ENCODE measurements around the gene PFKL.
"Not testable (repeated sequence)": the region's sequence is repeated elsewhere in the genome, so short reads cannot be mapped to it uniquely, and the experiment has no call there.

PFKL gene

GRCh38 chr21:44279354-44280260 lies 20.2 kb upstream of the PFKL start:
- DNase-seq: no peak

DNA sequence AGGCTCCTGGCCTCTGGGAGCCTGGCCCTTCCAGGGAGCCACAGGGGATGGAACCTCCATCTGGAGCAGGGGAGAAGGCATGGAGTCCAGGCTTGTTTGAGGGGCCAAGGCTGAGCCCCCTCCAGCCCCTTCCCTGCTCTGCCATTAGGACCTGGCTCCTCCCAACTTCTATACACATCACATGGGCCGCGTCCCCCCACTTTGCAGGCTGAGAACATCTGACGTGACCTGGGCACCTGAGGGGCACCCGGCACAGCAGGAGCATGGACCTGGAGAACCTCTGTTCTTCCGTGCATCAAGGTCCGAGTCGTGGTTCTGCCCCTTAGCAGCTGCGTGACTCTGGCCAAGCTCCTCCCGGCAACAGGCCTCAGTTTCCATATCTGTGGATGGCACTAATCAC lies 18.1 kb upstream of the PFKL start:
- no peak for DNase-seq

GRCh38 chr21:44282370-44282769 lies 17.5 kb upstream of the PFKL start:
- no peak for DNase-seq

- not testable (repeated sequence) for DNase-seq
Observed at GRCh38 chr21:44283211-44283785, 16.6 kb upstream of the PFKL start.

GRCh38 chr21:44283948-44284347 lies 15.9 kb upstream of the PFKL start:
- no peak for DNase-seq

DNA sequence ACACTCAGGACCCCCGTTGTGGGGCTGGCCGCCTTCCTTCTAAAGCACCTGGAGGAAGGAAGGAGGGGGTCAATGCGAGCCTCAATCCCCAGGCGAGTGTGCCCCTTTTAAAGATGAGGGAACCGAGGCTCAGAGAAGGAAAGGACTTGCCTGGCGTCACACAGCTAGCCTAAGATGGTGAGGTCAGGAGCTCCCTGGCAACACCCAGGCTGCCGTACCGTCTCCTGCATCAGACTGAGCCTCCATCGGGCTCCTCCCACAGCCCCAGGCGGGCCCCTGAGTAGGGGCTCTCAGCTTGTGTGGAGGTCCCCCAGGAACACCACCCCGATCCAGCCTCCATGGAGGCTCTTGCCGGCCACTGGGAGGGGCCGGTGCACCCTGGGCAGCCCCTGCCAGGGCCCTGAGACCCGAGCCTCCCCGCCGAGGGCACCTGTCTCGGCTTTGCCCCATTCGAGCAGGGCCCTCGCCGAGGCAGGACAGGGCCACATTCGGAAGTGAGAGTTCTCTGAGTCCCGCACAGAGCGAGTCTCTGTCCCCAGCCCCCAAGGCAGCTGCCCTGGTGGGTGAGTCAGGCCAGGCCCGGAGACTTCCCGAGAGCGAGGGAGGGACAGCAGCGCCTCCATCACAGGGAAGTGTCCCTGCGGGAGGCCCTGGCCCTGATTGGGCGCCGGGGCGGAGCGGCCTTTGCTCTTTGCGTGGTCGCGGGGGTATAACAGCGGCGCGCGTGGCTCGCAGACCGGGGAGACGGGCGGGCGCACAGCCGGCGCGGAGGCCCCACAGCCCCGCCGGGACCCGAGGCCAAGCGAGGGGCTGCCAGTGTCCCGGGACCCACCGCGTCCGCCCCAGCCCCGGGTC lies 14.5 kb upstream of the PFKL start, which contains the start of gene AIRE:
Gene AIRE (plus strand): TSS at position 739 of the 855 bp plus-strand sequence. CDS start 131 bp downstream, outside the sequence.
- no peak for DNase-seq

DNA sequence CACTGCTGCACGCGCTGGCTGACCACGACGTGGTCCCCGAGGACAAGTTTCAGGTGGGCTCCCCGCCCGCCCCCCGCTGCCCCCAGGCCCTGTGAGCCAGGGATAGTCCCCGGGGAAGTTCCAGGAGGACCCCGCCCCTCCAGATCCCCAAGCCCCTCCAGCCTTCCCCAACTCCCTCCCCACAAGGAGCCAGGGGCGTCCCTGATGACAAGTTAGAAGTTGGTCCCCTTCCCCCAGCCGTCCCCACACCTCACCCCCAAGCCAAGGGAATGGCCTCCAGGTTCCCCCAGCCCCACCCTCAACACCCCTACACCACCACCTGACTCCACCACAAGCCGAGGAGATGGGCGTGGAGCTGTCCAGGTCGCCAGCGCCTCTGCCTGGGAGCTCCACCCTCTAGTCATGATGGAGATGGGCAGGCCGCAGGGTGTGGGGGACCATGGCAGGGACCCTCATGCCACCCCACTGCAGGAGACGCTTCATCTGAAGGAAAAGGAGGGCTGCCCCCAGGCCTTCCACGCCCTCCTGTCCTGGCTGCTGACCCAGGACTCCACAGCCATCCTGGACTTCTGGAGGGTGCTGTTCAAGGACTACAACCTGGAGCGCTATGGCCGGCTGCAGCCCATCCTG lies 13.7 kb upstream of the PFKL start:
- no peak for DNase-seq

- DNase-seq: no peak
Observed at GRCh38 chr21:44286716-44287632, 12.9 kb upstream of the PFKL start.

GRCh38 chr21:44288251-44289110 lies 11.4 kb upstream of the PFKL start:
- no peak for DNase-seq

DNA sequence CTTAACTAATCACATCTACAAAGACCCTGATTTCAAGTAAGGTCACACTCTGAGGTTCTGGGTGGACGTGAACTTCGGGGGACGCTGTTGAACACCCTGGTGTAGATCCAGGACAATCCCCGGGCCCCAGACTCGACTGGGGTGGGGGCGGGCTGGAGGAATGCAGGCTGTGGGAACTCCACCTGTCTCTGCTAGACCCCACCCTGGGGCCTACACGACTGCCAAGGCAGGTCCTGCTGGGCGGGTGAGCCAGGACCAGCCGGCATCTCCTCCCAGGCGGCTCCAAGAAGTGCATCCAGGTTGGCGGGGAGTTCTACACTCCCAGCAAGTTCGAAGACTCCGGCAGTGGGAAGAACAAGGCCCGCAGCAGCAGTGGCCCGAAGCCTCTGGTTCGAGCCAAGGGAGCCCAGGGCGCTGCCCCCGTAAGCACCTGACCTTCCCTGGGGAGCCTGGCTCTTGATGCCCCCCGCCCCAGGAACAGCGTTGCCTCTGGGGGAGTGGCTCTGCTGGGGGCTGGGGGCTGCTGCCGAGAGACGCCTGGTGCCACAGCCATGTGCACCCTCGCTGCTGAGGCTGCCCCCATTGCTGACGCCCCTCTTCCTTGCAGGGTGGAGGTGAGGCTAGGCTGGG lies 10.4 kb upstream of the PFKL start:
- no peak for DNase-seq

- DNase-seq: no peak
Observed at GRCh38 chr21:44290327-44291077, 9.4 kb upstream of the PFKL start.

DNA sequence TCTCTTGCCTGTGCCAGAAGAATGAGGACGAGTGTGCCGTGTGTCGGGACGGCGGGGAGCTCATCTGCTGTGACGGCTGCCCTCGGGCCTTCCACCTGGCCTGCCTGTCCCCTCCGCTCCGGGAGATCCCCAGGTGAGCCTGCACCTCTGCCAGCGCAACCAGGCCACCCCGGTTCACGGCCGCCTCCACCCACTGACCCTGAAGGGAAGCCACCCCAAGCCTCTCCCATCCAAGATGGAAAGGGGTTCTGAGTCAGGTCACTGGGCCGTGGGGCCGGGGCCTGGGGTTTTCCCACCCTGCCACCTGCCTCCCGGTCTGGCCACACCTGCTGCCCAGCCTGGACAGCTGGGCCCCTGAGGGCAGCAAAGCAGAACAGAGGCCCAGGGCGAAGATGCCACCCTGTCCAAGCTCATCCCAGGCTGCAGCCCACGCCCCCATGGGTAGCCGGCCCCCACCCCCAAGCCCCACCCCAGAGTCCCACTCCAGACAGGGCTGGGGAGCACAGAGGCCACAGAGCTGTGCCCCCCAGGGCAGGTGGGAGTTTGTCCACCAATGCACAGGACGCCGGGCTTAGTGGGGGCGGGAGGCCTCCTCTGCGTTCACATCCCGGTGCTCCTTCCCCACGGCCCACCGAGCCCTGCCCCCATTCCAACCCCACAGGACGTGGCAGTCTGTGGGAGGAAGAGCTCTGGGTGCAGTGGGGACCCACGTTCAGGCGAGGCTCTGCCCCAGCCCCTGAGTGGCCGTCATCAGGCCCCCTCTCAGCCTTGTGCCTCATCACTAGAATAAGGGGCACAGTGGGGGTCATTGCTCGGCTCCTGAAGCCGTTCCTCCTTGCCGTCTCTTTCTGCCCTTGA lies 8.5 kb upstream of the PFKL start:
- DNase-seq: no peak

GRCh38 chr21:44291936-44292811 lies 7.7 kb upstream of the PFKL start:
- no peak for DNase-seq

DNA sequence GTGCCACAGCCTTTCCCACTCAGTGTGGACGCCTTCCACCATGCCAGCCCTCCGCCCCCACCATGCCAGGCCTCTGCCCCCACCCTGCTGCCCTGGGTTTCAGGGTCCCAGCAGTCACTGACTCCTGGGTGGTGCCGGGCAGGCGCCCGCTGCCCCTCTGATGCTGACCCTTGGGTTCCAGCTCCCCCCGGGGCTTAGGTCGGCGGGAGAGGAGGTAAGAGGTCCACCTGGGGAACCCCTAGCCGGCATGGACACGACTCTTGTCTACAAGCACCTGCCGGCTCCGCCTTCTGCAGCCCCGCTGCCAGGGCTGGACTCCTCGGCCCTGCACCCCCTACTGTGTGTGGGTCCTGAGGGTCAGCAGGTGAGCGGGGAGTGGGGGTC lies 7.0 kb upstream of the PFKL start:
- no peak for DNase-seq

- DNase-seq: no peak
Observed at GRCh38 chr21:44293551-44294231, 6.2 kb upstream of the PFKL start.

DNA sequence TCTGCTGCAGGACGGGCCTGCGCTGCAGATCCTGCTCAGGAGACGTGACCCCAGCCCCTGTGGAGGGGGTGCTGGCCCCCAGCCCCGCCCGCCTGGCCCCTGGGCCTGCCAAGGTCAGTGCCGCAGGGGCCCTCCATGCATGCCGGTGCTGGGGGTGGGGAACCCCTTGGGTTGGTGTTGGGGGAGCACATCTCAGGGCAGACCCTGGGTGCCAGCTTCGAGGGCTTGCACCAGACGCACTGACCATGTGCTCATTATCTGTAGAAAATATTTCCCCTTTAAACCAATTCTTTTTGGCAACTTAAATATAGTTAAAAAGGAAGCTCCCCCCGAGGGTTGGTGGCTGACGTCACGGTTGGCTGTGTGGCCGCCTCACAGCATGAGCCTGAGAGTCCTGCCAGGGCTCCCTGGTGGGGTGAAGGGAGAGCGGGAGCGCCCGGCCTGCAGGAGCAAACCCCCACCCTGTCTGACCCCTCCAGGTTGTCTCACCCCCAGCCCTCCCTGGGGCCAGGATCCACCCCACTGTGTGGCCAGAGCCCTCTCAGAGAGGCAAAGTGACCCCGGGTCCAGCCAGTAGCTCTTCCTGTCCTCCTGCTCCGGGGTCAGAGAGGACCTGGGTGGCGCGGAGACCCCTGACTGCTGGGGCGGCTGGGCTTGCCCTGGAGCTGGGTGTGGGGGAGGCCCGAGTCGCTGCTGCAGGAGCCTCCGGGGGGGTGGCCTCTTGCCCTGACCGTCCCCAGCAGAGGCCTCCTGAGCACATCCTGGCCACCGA lies 5.3 kb upstream of the PFKL start:
- no peak for DNase-seq

Data from stimulated activated CD4-positive, alpha-beta T cell treated with anti-CD3 and anti-CD28 coated beads, Interleukin-15, amount 100 ng/mL, for 24 hours (primary cell).